HuH-7 (cell line): ENCODE data around the gene CDC45.

Source experiments
- DNase-seq: peaks from one replicate; pipeline ENCODE4 v3.0.0; 2011; ENCODE audit warnings: low spot score

The CDC45 gene

GRCh38 chr22:19469421-19469820 lies 10.3 kb upstream of the CDC45 start:
- no peak for DNase-seq

GRCh38 chr22:19470010-19470409 lies 9.7 kb upstream of the CDC45 start:
- no peak for DNase-seq

GRCh38 chr22:19471572-19471971 lies 8.1 kb upstream of the CDC45 start:
- no peak for DNase-seq

- no peak for DNase-seq
These were observed 7.5 kb upstream of the CDC45 start for GRCh38 chr22:19472233-19472632.

- no peak for DNase-seq
These were observed 6.1 kb upstream of the CDC45 start for GRCh38 chr22:19473578-19473977.

- no peak for DNase-seq
These were observed 3.7 kb upstream of the CDC45 start for GRCh38 chr22:19476023-19476422.

GRCh38 chr22:19477321-19478044 lies 2.2 kb upstream of the CDC45 start:
- no peak for DNase-seq

- DNase-seq: no peak
These were observed 1.4 kb upstream of the CDC45 start for GRCh38 chr22:19478045-19478900.

- DNase-seq: peak; percentile 78
These were observed 792 bp upstream of the CDC45 start, which contains the start of gene UFD1 for GRCh38 chr22:19478901-19479354. UFD1 (minus strand) TSS chr22:19479193; CDS start chr22:19479085, 108 bp downstream.

- DNase-seq: no peak
These were observed 451 bp downstream of the CDC45 start for GRCh38 chr22:19480173-19480568.

- no peak for DNase-seq
These were observed 1.1 kb downstream of the CDC45 start for GRCh38 chr22:19480789-19481188.

- DNase-seq: no peak
These were observed 2.6 kb downstream of the CDC45 start for GRCh38 chr22:19482297-19482696.

GRCh38 chr22:19483481-19484244 lies 3.9 kb downstream of the CDC45 start:
- no peak for DNase-seq

- no peak for DNase-seq
These were observed 8.6 kb downstream of the CDC45 start for GRCh38 chr22:19488285-19488684.

GRCh38 chr22:19488884-19489843 lies 9.4 kb downstream of the CDC45 start:
- DNase-seq: no peak

- no peak for DNase-seq
These were observed 11.0 kb downstream of the CDC45 start for GRCh38 chr22:19490628-19491230.

GRCh38 chr22:19492504-19493174 lies 12.9 kb downstream of the CDC45 start:
- no peak for DNase-seq

GRCh38 chr22:19494001-19494560 lies 14.4 kb downstream of the CDC45 start:
- DNase-seq: no peak

GRCh38 chr22:19494676-19495173 lies 15.0 kb downstream of the CDC45 start:
- no peak for DNase-seq
